HL-60/S4 (cell line): ENCODE results near the gene GGCX.

Source experiments
- in situ Hi-C: fragments of 300-500 bp; cut with MboI; formaldehyde crosslinking; loops from 2 replicates; pipeline ENCODE4 v1.14.3; 2022; ENCODE audit warnings: low sequenced_read_pairs

GGCX gene

DNA sequence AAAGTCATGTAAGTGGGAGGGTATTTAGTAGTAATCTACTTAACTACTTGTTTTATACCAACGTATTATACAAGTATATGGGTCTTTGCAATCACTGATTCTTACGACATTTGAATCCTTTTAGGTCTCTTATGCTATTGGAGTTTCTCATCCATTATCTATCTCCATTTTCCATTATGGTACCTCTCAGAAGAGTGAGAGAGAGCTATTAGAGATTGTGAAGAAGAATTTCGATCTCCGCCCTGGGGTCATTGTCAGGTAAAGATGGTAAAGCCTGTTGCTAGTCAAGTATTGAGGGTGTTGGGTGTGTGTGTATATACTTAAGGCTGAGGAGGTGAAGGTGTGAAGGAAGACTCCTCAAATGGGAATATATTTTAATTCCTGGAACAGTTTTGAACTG, 18.5 kb downstream of the GGCX start:
- in situ Hi-C loops: no loop called here

DNA sequence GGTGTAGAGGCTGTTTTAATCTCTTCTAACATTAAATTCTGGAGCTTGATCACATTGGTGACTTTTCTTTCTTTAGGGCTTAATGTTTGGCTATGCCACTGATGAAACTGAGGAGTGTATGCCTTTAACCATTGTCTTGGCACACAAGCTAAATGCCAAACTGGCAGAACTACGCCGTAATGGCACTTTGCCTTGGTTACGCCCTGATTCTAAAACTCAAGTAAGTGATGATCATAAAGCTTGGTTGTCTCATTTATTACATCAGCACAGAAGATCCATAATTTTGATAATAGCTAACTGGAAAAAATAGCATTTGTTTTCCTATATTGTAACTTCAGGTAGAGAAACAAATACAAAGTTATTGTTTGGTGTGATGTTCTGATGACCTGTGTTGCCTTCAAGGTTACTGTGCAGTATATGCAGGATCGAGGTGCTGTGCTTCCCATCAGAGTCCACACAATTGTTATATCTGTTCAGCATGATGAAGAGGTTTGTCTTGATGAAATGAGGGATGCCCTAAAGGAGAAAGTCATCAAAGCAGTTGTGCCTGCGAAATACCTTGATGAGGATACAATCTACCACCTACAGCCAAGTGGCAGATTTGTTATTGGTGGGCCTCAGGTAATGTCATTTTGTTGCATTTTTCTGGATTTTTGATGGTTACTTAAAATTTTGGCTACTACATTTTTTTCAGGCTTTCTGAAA, 19.4 kb downstream of the GGCX start:
- in situ Hi-C loops: no loop called here

GRCh38 chr2:85541262-85541661, 20.0 kb downstream of the GGCX start:
- in situ Hi-C loops: no loop called here

DNA sequence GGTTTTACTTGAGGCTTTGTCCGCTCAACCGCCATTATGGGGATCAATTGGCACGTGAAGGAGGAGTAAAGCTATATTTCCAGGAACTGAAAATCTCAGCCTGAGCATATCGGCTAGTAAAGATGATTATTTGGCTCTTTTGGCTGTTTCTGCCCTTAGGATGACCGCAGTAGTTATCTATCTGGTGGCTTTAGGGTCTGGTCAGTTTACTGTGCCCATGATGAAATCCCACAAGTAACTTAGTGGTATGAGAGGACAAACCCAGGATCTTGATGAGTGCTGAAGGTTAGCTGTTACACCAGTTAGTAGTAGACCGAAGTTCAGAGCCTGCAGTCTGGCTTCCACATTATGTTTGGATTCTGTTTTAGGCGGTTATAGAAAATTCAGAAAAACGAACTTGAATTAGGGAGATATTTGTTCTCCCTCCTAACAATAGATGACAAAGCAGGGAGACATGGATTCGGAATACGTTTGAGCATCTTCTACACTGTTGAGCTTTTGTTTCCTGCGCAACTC, 21.1 kb downstream of the GGCX start:
- in situ Hi-C loops: no loop called here

DNA sequence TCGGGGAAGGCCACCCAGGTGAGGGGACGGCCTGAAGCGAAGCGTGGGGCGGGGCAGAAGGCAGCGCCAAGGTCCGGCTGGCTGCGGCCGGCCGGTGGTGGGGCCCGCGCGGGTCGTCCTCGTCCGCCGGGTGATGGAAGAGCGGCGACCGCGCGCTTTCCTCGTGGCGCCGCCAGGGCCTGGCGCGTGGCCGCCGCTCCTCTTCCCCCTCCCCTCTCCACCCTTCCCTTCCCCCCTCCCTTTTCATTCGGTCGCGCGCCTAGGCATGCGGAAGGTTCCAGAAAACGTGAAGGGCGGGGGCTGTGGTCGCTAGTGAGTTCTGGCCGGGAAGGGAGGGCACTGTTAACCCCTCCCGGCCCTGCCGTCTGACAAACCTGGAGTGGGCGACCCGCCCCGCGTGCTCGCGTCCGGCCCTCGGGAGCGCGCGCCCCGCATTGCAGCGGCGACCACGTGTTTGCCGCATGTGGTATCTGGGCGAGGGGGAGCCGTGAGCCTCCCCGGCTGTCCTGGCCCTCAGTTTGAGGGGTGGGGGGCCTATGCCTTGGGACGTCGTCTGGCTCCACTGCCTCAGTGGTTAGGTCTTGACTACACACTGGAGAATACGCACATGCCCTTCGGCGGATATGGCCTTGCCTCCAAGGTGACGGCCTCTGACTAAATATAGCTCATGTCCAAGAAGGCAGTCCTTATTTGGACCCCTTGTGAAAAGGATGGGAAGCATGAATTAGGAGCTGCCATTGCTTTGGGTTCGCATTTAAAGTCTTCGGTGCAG, 21.7 kb downstream of the GGCX start:
- in situ Hi-C loops: no loop called here

DNA sequence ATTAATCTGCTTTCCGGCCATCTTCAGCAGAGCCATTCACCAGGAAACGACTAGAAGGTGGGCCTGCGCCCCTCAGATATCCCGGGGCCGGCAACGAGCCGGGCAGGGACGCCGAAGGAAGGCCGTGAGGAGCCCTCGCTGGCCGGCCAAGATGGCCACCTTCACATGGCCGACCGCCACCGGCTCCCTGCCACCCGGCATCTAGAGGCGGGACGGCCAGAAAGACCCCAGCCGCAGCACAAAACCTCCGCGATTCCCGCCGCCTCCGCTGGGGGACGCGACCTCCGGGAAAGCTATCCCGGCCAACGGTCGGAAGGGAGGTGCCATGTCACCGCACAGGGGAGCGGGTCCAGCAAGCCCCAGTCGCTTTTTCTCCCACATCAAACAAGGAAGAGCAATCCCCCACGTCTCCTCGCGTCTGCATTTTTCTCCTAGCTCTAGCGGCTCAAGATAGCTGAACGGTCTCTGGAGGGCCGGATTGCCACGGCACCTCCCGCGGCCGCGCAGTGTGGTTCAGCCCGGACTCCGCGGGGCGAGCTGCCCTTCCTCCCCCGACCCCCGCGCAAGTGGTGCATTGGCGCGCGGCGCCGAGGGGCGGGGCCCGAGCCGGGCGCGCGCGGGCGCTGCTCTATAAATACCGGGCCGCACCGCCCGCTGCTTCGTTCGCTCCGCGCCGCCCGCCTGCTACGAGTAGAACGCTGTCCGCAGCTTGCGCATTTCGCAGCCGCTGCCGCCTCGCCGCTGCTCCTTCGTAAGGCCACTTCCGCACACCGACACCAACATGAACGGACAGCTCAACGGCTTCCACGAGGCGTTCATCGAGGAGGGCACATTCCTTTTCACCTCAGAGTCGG, 22.6 kb downstream of the GGCX start, which contains the start of gene MAT2A:
MAT2A (plus strand) TSS at position 662 of the 854 bp plus-strand sequence; CDS start at position 782, 120 bp downstream.
- in situ Hi-C loops: no loop called here

GRCh38 chr2:85537600-85538506, 23.4 kb downstream of the GGCX start:
- in situ Hi-C loops: no loop called here

DNA sequence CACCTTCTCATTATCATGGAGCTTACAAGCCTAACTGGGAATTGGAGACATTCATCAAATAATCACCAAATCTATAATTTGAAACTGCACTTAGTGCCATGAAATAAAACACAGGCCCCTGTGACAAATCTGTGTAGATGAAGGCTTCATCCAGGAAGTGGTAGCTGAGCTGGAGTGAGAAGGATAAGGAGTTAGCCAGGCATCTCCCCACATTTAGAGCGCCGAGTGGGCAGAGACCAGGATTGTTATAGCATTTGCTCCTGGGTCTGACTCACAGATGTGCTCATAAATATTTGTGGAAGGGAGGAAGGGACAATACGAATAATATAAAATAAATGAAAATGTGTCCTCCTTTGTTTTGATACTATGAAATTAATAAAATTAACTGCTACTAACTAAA, 24.8 kb downstream of the GGCX start:
- in situ Hi-C loops: no loop called here

DNA sequence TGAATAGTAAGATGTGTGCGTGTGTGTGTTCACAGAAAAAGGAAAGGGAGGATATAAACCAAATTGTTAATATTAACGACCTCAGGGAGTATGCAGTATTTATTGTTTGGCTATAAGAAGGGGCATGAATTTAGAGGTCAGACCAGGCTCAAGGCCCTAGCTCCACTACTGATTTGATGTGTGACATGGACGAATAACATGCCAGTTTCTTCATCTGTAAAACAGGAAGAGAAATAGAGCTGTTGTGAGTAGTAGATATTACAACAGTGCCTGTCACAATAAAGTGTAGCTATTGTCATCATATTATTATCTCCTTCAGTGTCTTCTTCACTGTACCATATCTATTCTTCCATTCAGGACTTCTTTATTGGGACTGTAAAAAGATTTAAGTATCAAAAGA, 26.4 kb downstream of the GGCX start:
- in situ Hi-C loops: no loop called here

DNA sequence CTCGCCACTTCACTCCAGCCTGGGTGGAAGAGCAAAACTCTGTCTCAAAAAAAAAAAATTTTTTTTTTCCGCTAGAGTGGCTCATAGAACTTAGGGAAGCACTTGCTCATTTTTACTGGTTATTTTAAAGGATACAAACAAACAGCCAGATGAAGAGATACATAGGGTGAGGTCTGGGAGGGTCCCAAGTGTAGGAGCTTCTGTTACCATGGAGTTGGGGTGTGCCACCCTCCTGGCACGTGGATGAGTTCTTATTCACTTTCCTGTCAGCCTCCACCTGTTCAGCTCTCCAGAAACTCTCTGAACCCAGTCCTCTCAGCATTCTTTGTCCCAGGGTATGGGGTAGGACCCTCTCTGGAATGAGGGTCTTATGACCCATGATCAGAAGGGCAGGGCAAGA, 27.2 kb downstream of the GGCX start:
- in situ Hi-C loops: no loop called here

GRCh38 chr2:85531589-85531988, 29.7 kb downstream of the GGCX start:
- in situ Hi-C loops: no loop called here

DNA sequence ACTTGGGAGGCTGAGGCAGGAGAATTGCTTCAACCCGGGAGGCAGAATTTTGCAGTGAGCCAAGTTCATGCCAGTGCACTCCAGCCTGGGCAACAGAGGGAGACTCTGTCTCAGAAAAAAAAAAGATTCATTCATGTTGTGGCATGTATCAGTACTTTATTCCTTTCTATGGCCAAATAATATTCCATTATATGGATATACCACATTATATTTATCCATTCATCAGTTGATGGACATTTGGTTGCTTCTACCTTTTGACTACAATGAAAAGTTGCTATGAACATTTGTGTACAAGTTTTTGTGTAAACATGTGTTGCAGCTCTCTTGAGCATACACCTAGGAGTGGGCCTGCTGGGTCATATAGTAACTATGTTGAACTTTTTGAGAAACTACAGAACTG, 31.5 kb downstream of the GGCX start:
- in situ Hi-C loops: no loop called here

- in situ Hi-C loops: no loop called here
Observed at GRCh38 chr2:85528355-85528754, 32.9 kb downstream of the GGCX start.

DNA sequence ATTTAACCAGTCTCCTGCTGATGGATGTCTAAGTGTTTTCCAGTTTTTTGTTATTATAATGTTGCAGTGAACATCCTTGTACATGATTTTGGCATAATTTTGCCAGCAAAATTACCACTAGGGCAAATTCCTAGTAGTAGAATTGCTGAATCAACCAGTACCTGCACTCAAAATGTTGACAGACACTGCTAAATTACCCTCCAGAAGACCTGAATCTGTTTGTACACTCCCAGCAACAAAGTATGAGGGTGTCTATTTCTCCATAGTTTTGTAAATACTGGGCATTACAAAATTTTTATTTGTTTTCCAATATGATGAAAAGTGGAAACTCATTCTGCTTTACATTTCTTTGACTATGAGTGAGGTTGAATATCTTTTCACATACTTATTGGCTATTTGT, 33.5 kb downstream of the GGCX start:
- in situ Hi-C loops: no loop called here

DNA sequence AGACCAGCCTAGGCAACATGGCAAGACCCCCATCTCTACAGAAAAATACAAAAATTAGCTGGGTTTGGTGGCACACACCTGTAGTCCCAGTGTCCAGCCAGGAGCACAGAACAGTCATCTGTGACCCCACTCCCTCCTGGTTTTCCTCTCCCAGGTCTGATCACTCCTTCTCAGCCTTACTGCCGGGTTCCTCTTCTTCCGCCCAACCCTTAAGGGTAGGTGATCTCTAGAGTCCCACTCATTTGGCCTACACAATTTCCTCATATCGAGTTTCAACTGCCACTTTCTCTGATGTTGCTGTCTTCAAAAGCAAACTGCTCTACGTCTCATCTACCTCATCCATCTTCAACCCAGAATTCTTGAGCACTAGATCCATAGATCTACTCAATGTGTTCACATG, 35.7 kb downstream of the GGCX start:
- in situ Hi-C loops: no loop called here

DNA sequence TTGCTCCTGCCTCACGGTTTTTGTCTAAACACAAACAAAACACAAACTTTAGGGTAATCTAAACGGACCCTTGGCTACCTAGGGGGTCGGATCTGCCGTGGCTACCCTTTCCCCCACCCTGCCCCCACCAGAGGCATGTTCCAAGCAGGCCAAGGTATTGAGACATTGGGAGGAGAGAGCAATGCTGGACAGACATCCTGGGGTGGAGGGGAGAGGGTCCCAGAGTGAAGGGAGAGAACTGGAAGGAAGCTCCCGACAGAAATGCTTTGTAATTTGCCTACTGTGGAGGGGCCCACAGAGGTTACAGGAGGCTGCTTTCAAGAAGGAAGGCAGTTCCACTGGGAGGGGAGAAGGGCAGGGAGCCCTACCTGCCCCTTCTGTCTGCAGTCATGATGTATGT, 36.3 kb downstream of the GGCX start:
- in situ Hi-C loops: no loop called here

DNA sequence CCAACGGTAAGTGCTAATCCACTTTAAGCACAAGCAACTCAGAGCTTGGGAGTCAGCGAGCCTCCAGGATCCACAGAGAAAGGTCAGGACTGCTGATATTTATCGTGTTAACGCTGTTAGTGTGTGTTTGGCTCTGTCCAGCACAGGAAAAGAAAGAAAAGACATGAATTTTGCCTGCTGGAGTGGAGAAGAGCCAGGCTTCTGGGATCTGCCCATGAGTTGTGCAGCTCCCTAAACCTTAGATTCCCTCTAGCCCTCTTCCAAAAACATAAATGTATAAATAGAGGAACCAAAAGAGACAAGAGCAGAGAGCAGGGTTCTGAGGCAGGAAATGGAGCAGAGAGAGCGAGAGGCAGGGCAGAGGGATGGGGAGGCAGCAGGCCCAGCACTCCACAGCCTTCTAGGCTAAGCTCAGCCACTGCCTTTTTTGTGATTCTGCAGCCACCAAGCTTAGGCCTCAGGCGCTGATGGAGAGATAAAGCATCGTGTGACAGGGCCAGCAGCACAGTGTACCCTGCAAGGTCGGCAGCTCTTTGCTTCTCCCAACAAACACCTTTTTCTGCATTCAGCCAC, 36.9 kb downstream of the GGCX start:
- in situ Hi-C loops: no loop called here

GRCh38 chr2:85523903-85524335, 37.4 kb downstream of the GGCX start:
- in situ Hi-C loops: no loop called here

DNA sequence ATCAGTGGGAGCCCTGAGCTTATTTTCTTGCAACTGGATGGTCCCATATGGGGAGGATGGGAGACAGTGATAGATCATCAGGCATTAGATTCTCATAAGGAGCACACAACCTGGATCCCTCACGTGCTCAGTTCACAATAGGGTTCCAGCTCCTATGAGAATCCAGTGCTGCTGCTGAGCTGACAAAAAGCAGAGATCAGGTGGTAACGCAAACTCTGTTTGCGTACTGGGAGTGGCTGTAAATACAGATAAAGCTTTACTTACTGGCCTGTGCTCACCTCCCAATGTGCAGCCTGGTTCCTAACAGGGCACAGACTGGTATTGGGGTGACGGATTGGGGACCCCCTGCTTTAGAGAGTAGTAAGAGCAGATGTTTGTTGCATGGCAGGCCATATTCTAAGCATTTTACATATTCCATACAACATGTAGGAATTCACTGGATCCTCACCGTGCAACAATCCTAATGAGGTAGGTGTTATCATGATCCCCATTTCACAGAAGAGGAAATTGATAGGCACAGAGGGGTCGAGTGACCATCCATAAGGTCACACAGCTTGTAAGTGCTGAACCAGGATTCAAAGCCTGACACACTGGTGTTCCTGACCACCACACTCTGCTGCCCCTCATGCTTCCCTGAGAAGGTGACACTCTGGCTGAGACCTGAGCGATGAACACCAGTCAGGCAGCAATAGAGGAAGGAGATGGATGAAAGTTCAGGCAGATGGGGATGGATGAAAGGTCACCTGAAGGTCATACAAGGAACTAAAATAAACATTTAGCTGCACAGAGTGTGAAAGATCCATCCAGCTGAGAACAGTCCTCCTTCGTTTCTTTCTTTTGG, 38.0 kb downstream of the GGCX start:
- in situ Hi-C loops: no loop called here
